DND-41 (cell line): ENCODE data around the gene ULBP2.

Experiments used
- ATAC-seq: fragments of 200-7000 bp; cut with Tn5 transposase; 3 replicates; pipeline ENCODE4 v1.9.1; 2021; ENCODE audit warnings: low read depth; ENCODE audit not compliant: insufficient read depth
- DNase-seq: peaks from one replicate; pipeline ENCODE4 v3.0.0-alpha.2; 2020
- H2AFZ ChIP-seq: 2 replicates; pipeline ENCODE4 v1.6.0; 2012; ENCODE audit warnings: low read depth, low read length
- H3K27ac ChIP-seq: 2 replicates; pipeline ENCODE4 v1.5.1; 2012; ENCODE audit warnings: low read length, inconsistent platforms
- H3K27me3 ChIP-seq: fragments of 200-600 bp; sonication (generic); 2 replicates; pipeline ENCODE4 v1.6.0; 2012; ENCODE audit warnings: low read length, mild to moderate bottlenecking, inconsistent platforms; ENCODE audit not compliant: insufficient read depth, poor library complexity
- H3K36me3 ChIP-seq: 2 replicates; pipeline ENCODE4 v1.5.1; 2012; ENCODE audit warnings: low read length, inconsistent platforms; ENCODE audit not compliant: insufficient read depth
- H3K4me1 ChIP-seq: 2 replicates; pipeline ENCODE4 v1.5.1; 2012; ENCODE audit warnings: mild to moderate bottlenecking, low read length; ENCODE audit not compliant: insufficient read depth
- H3K4me2 ChIP-seq: 2 replicates; pipeline ENCODE4 v1.6.0; 2012; ENCODE audit warnings: mild to moderate bottlenecking, moderate library complexity, low read length, inconsistent platforms; ENCODE audit not compliant: insufficient read depth
- H3K4me3 ChIP-seq, 2 experiments: fragments of 200-600 bp in 1 of 2; shearing (Covaris generic) in 1 of 2; 2 replicates each; pipeline ENCODE4 v1.5.1; 2012 to 2016; ENCODE audit warnings: inconsistent platforms in 2 of 2, low read length in 2 of 2, mild to moderate bottlenecking in 2 of 2, low read depth in 1 of 2, moderate library complexity in 1 of 2
- H3K79me2 ChIP-seq: 2 replicates; pipeline ENCODE4 v1.6.0; 2012; ENCODE audit warnings: low read length, inconsistent platforms; ENCODE audit not compliant: insufficient read depth
- H3K9ac ChIP-seq: 2 replicates; pipeline ENCODE4 v1.6.0; 2012; ENCODE audit warnings: low read depth, mild to moderate bottlenecking, inconsistent platforms, low read length, moderate library complexity
- H3K9me3 ChIP-seq: 2 replicates; pipeline ENCODE4 v1.5.1; 2012; ENCODE audit warnings: low read length, moderate library complexity, mild to moderate bottlenecking, inconsistent platforms; ENCODE audit not compliant: insufficient read depth, severe bottlenecking
- H4K20me1 ChIP-seq: 2 replicates; pipeline ENCODE4 v1.6.0; 2012; ENCODE audit warnings: low read length; ENCODE audit not compliant: insufficient read depth
- CTCF ChIP-seq: IDR thresholded peaks from 2 replicates; pipeline ENCODE4 v1.5.1; 2012; ENCODE audit warnings: borderline replicate concordance, low read length, moderate library complexity, mild to moderate bottlenecking; ENCODE audit not compliant: poor library complexity, severe bottlenecking; ENCODE audit errors: extremely low read depth
- EZH2 ChIP-seq: IDR thresholded peaks from 3 replicates; pipeline ENCODE4 v1.6.1; 2012; ENCODE audit warnings: borderline replicate concordance, low read depth, mild to moderate bottlenecking, moderate library complexity, low read length, inconsistent platforms; ENCODE audit not compliant: severe bottlenecking

ULBP2 gene

GRCh38 chr6:149933036-149933435 lies 8.8 kb upstream of the ULBP2 start:
- H3K27me3 ChIP-seq: peaks cover 35% of the 10 kb centered on the region
- ATAC-seq (no peak), DNase-seq (no peak)
- no peak overlapping the region for H3K4me3 ChIP-seq
- no peak overlapping the region for H3K27ac ChIP-seq
- H3K79me2 ChIP-seq: no peaks in the 10 kb centered on the region
- TF ChIP-seq EZH2 (no peak), CTCF (no peak)
- H3K9ac ChIP-seq: no peak overlapping the region
- H3K4me2 ChIP-seq: no peak overlapping the region
- H2AFZ ChIP-seq: no peak overlapping the region
- no peaks in the 10 kb centered on the region for H4K20me1 ChIP-seq
- H3K4me1 ChIP-seq: no peaks in the 10 kb centered on the region
- H3K36me3 ChIP-seq: no peaks in the 10 kb centered on the region
- H3K9me3 ChIP-seq: no peaks in the 10 kb centered on the region

GRCh38 chr6:149933461-149933860 lies 8.4 kb upstream of the ULBP2 start:
- TF ChIP-seq CTCF (no peak), EZH2 (no peak)
- Histone ChIP-seq H3K79me2 (no peaks in the 10 kb centered on the region), H3K36me3 (no peaks in the 10 kb centered on the region), H3K27ac (no peak overlapping the region), H3K9me3 (no peaks in the 10 kb centered on the region), H3K9ac (no peak overlapping the region), H4K20me1 (no peaks in the 10 kb centered on the region), H2AFZ (no peak overlapping the region), H3K4me3 (no peak overlapping the region), H3K27me3 (peaks cover 38% of the 10 kb centered on the region), H3K4me2 (no peak overlapping the region), H3K4me1 (no peaks in the 10 kb centered on the region)
- DNase-seq (no peak), ATAC-seq (no peak)

GRCh38 chr6:149934249-149935156 lies 7.3 kb upstream of the ULBP2 start:
- H3K36me3 ChIP-seq: no peaks in the 10 kb centered on the region
- H3K27ac ChIP-seq: no peak overlapping the region
- no peaks in the 10 kb centered on the region for H3K4me1 ChIP-seq
- H3K27me3 ChIP-seq: peaks cover 43% of the 10 kb centered on the region
- H4K20me1 ChIP-seq: no peaks in the 10 kb centered on the region
- peak overlapping the region; percentile 9; the same call in 1 of the 2 replicates for H3K4me2 ChIP-seq
- H3K9me3 ChIP-seq: no peaks in the 10 kb centered on the region
- H3K79me2 ChIP-seq: no peaks in the 10 kb centered on the region
- H3K9ac ChIP-seq: no peak overlapping the region
- peak; percentile 67 for DNase-seq
- no peak for TF ChIP-seq EZH2
- TF ChIP-seq CTCF: peak; percentile 92
- peak; percentile 83 for ATAC-seq
- no peak overlapping the region for H3K4me3 ChIP-seq
- no peak overlapping the region for H2AFZ ChIP-seq
